Daoy (cell line): ENCODE measurements around the gene CHCHD5. TPM values are rescaled to one million over a fixed set of nuclear protein-coding genes. Genes with fewer than 3 reads are reported as not detected.
A peak's percentile ranks its signal among the peaks of the same experiment; 100 is the strongest.
"Not testable (repeated sequence)": the region's sequence is repeated elsewhere in the genome, so short reads cannot be mapped to it uniquely, and the experiment has no call there.

Source experiments
- DNase-seq: peaks from one replicate; pipeline ENCODE4 v3.0.0-alpha.2; 2015; ENCODE audit warnings: low read depth
- total RNA-seq: library from RNA; depleted of rRNA; stranded (reverse); fragments of >200 nt; shearing (Covaris generic); gene quantifications from 2 replicates; pipeline ENCODE4 v1.2.3, GENCODE V29; 2014; rRNA removed

Gene CHCHD5
- 18.9 and 26.2 TPM in 2 replicates for total RNA-seq

- DNase-seq = peak; percentile 97
These were observed at the start of gene CHCHD5 for GRCh38 chr2:112584134-112584890. TSS of gene CHCHD5 (plus strand) at chr2:112584609. CDS start at chr2:112584648, 39 bp downstream.

- DNase-seq = no peak
These were observed 49.6 kb upstream of the CHCHD5 start for GRCh38 chr2:112534826-112535225.

- DNase-seq = not testable (repeated sequence)
These were observed 47.7 kb upstream of the CHCHD5 start for GRCh38 chr2:112536665-112537064.

GRCh38 chr2:112539306-112539705, 45.1 kb upstream of the CHCHD5 start:
- no peak for DNase-seq

GRCh38 chr2:112540906-112541305, 43.5 kb upstream of the CHCHD5 start:
- no peak for DNase-seq

GRCh38 chr2:112541315-112542122, 42.9 kb upstream of the CHCHD5 start:
- peak; percentile 76 for DNase-seq

GRCh38 chr2:112542123-112542983, 42.1 kb upstream of the CHCHD5 start, which contains the start of gene POLR1B:
TSS of gene POLR1B (plus strand) at chr2:112542465. CDS start at chr2:112542495, 30 bp downstream.
- peak; percentile 90 for DNase-seq

GRCh38 chr2:112542984-112543661, 41.3 kb upstream of the CHCHD5 start:
- DNase-seq = peak; percentile 21

GRCh38 chr2:112547333-112547732, 37.1 kb upstream of the CHCHD5 start:
- DNase-seq = no peak

- no peak for DNase-seq
These were observed 35.4 kb upstream of the CHCHD5 start for GRCh38 chr2:112548980-112549379.

GRCh38 chr2:112566104-112566503, 18.3 kb upstream of the CHCHD5 start:
- no peak for DNase-seq

- DNase-seq = not testable (repeated sequence)
These were observed 17.9 kb upstream of the CHCHD5 start for GRCh38 chr2:112566508-112566907.

GRCh38 chr2:112572005-112572404, 12.4 kb upstream of the CHCHD5 start:
- no peak for DNase-seq

- no peak for DNase-seq
These were observed 6.7 kb upstream of the CHCHD5 start for GRCh38 chr2:112577756-112578155.

GRCh38 chr2:112579241-112579640, 5.2 kb upstream of the CHCHD5 start:
- peak; percentile 72 for DNase-seq

GRCh38 chr2:112580084-112580483, 4.3 kb upstream of the CHCHD5 start:
- DNase-seq = no peak

GRCh38 chr2:112582314-112582746, 2.1 kb upstream of the CHCHD5 start:
- peak; percentile 47 for DNase-seq

- no peak for DNase-seq
These were observed 794 bp upstream of the CHCHD5 start for GRCh38 chr2:112583497-112584133.

GRCh38 chr2:112584891-112585250, 462 bp downstream of the CHCHD5 start:
- DNase-seq = no peak

- DNase-seq = no peak
These were observed 991 bp downstream of the CHCHD5 start for GRCh38 chr2:112585400-112585799.
